GM04503 (cell line): ENCODE measurements around the gene DZANK1.
"Not testable (repeated sequence)": the region's sequence is repeated elsewhere in the genome, so short reads cannot be mapped to it uniquely, and the experiment has no call there.

Experiments
- DNase-seq: peaks from one replicate; pipeline ENCODE4 v3.0.0-alpha.2; 2012; ENCODE audit warnings: low read depth

DZANK1 gene

GRCh38 chr20:18375551-18375950, 91.3 kb downstream of the DZANK1 start:
- DNase-seq, result not testable (repeated sequence)

DNA sequence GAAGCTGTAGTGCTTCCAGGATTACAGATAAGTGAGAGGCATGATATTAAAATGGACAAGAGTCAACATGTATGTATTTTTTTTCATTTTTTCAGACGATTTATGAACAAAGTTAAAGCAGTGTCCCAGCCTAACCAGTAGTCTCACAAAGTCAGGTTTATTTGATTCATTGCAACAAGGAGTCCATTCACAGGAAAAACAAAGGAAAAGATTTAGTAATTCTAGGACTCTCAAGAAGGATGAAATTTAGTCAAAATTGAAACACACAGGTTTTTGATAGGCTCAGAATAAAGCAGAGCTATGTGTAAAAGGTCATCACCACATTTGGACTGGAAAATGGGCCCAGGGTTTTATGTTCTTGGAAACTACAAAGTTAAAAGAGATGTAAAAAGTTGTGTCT, 94.5 kb downstream of the DZANK1 start:
- no peak for DNase-seq

- no peak for DNase-seq
These were observed 102.1 kb downstream of the DZANK1 start for GRCh38 chr20:18364768-18365167.

- no peak for DNase-seq
These were observed 103.1 kb downstream of the DZANK1 start for GRCh38 chr20:18363708-18364107.

- DNase-seq, result no peak
These were observed 103.9 kb downstream of the DZANK1 start for GRCh38 chr20:18362916-18363315.

- no peak for DNase-seq
These were observed 105.2 kb downstream of the DZANK1 start for GRCh38 chr20:18361678-18362077.

- DNase-seq, result no peak
These were observed 106.2 kb downstream of the DZANK1 start for GRCh38 chr20:18360635-18361034.

GRCh38 chr20:18359854-18360253, 107.0 kb downstream of the DZANK1 start:
- DNase-seq, result no peak

DNA sequence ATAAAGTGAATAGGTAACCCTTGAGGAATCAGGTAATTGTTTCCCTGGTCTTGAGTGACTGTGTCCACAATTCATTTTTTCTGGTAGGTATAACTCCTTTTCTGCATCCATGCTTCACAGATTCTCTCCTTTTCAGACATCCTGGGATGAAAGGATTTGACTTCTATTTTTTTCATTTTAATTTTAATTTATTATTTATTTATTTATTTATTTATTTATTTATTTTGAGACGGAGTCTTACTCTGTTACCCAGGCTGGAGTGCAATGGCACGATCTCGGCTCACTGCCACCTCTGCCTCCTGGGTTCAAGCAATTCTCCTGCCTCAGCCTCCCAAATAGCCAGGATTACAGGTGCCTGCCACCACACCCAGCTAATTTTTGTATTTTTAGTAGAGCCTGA, 117.1 kb downstream of the DZANK1 start:
- not testable (repeated sequence) for DNase-seq
